WERI-Rb-1 (cell line): Measurements from ENCODE around the gene B3GNT7.

Experiments used
- DNase-seq: peaks from one replicate; pipeline ENCODE4 v3.0.0-alpha.2; 2020
- H3K27ac ChIP-seq: fragments of 250-450 bp; sonication (Bioruptor Pico); 2 replicates; pipeline ENCODE4 v1.5.1; 2020; ENCODE audit warnings: mild to moderate bottlenecking, moderate library complexity
- H3K27me3 ChIP-seq: fragments of 250-450 bp; sonication (Bioruptor Pico); 2 replicates; pipeline ENCODE4 v1.5.1; 2021; ENCODE audit warnings: mild to moderate bottlenecking, low read depth, moderate library complexity; ENCODE audit not compliant: insufficient read depth, severe bottlenecking
- H3K36me3 ChIP-seq: fragments of 250-450 bp; sonication (Bioruptor Pico); 2 replicates; pipeline ENCODE4 v1.5.1; 2020; ENCODE audit warnings: mild to moderate bottlenecking, moderate library complexity
- H3K4me3 ChIP-seq: 2 replicates; pipeline ENCODE4 v1.5.1; 2011; ENCODE audit warnings: low read depth, mild to moderate bottlenecking, control low read depth, low read length
- H3K9me3 ChIP-seq: fragments of 250-450 bp; sonication (Bioruptor Pico); 2 replicates; pipeline ENCODE4 v1.5.1; 2021; ENCODE audit warnings: mild to moderate bottlenecking, moderate library complexity; ENCODE audit not compliant: severe bottlenecking
- TF ChIP-seq, protein P1 (sequence below): IDR thresholded peaks from 2 replicates; pipeline ENCODE4 v1.5.1; 2011; ENCODE audit warnings: low read depth, mild to moderate bottlenecking, control low read depth, inconsistent platforms, low read length

B3GNT7 gene

DNA sequence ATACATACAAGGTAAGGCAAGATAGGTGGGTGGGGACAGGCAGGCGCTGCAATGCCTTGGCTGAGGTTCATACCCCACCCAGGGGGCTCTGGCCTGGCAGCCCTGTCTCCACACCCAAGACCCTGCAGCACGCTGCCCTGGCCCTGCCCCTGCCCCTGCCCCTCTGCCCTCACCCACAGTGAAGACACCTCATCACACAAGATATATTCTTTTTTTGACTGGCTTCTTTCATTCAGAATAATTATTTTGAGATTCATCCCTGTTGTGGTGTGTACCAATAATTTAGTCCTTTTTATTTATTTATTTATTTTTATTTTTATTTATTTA lies 11.4 kb upstream of the B3GNT7 start:
- DNase-seq = no peak
- Histone ChIP-seq H3K27ac (no peak overlapping the region), H3K4me3 (no peak overlapping the region), H3K27me3 (no peaks in the 10 kb centered on the region), H3K36me3 (no peaks in the 10 kb centered on the region), H3K9me3 (peaks cover 3% of the 10 kb centered on the region)
- TF ChIP-seq, protein P1, sequence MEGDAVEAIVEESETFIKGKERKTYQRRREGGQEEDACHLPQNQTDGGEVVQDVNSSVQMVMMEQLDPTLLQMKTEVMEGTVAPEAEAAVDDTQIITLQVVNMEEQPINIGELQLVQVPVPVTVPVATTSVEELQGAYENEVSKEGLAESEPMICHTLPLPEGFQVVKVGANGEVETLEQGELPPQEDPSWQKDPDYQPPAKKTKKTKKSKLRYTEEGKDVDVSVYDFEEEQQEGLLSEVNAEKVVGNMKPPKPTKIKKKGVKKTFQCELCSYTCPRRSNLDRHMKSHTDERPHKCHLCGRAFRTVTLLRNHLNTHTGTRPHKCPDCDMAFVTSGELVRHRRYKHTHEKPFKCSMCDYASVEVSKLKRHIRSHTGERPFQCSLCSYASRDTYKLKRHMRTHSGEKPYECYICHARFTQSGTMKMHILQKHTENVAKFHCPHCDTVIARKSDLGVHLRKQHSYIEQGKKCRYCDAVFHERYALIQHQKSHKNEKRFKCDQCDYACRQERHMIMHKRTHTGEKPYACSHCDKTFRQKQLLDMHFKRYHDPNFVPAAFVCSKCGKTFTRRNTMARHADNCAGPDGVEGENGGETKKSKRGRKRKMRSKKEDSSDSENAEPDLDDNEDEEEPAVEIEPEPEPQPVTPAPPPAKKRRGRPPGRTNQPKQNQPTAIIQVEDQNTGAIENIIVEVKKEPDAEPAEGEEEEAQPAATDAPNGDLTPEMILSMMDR = no peak

- H3K36me3 ChIP-seq = no peaks in the 10 kb centered on the region
- no peaks in the 10 kb centered on the region for H3K27me3 ChIP-seq
- no peak overlapping the region for H3K4me3 ChIP-seq
- H3K27ac ChIP-seq = no peak overlapping the region
- peaks cover 3% of the 10 kb centered on the region for H3K9me3 ChIP-seq
- DNase-seq = no peak
- TF ChIP-seq, protein P1 = no peak
These were observed 10.5 kb upstream of the B3GNT7 start for GRCh38 chr2:231384970-231385369.

GRCh38 chr2:231385429-231385828 lies 10.1 kb upstream of the B3GNT7 start:
- Histone ChIP-seq H3K27ac (no peak overlapping the region), H3K9me3 (peaks cover 3% of the 10 kb centered on the region), H3K4me3 (no peak overlapping the region), H3K36me3 (no peaks in the 10 kb centered on the region), H3K27me3 (no peaks in the 10 kb centered on the region)
- DNase-seq = no peak
- TF ChIP-seq, protein P1 = no peak

DNA sequence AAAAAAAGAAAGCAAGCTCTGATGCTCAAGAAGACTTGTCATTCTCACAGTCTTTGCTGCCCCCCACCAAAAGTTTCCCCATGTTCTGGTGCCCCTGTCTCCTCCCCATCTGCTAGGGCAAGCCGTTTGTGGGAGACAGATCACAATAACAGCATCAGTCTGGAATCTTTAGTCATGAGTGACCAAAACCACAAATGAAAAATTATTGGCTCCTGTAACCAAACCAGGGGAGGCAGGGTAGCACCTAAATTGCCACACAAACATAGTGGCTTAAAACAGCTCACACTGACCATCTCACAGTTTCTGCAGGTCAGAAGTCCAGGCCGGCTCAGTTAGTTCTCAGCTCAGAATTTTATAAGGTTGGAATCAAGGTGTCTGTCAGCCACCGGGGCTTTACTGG lies 9.1 kb upstream of the B3GNT7 start:
- DNase-seq = no peak
- Histone ChIP-seq H3K36me3 (no peaks in the 10 kb centered on the region), H3K4me3 (no peak overlapping the region), H3K27me3 (no peaks in the 10 kb centered on the region), H3K27ac (no peak overlapping the region), H3K9me3 (peaks cover 3% of the 10 kb centered on the region)
- TF ChIP-seq, protein P1 = no peak

GRCh38 chr2:231387904-231388724 lies 7.4 kb upstream of the B3GNT7 start:
- H3K9me3 ChIP-seq = peaks cover 3% of the 10 kb centered on the region
- no peak overlapping the region for H3K27ac ChIP-seq
- H3K27me3 ChIP-seq = no peaks in the 10 kb centered on the region
- H3K36me3 ChIP-seq = no peaks in the 10 kb centered on the region
- TF ChIP-seq, protein P1 = no peak
- no peak overlapping the region for H3K4me3 ChIP-seq
- DNase-seq = no peak
